IPS DF 19.7 (cell line): ENCODE results near the gene POTEG.
"Not testable (repeated sequence)": the region's sequence is repeated elsewhere in the genome, so short reads cannot be mapped to it uniquely, and the experiment has no call there.

ENCODE experiments used
- DNase-seq: peaks from one replicate; pipeline ENCODE4 v3.0.0-alpha.2; 2013; ENCODE audit warnings: low read depth, low spot score

POTEG gene

DNA sequence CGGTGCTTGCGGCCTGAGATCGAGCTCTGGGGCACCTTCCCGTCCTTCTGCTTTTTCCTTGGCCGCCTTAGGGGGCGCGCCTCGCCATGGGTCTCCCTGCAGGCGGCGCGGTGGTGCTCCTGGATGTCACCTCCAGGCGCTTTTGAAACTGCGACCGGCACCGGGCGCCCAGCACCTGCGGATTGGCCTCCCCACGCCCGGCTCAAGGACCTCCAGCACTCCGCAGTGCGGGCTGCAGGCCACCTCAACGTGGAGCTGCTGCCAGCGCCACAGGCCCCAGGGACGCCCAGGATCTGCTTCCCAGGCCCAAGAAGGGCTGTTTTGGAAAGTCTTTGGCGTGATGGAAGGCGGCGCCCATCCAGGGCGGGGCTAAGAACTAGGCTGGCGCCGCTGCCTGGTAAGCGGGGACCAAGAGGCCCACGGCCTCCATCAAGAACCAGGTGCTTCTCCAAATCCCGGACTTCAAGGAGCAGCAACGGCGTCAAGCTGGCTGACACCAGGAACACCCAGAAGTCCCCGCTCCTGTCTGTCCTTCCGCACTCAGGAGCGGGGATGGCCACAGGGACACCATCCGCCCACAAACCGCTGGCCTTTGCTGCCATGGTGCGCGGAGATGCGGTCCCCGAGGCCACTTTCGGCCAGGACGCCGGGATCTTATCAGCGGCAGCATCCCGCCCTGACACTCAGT, 61.2 kb downstream of the POTEG start:
- not testable (repeated sequence) for DNase-seq

DNA sequence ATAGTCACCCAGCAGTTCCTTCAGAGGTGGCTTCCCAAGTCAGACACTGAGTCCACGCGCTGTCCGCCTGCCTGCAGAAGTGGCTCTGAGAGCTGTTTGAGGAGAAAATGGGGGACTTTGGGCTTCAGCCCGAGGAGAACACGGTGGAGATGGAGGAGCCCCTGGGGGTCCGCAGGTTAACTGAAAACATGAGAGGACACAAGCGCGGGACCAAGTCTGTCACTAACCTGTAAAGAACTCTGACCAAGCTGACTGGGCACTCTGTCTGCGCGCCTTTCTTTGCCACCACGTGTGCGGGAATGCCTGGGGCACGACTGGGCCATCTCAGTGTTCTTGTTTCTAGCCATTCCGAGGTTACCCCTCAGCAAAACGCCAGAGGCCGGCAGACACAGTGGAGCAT, 62.4 kb downstream of the POTEG start:
- DNase-seq = not testable (repeated sequence)

DNA sequence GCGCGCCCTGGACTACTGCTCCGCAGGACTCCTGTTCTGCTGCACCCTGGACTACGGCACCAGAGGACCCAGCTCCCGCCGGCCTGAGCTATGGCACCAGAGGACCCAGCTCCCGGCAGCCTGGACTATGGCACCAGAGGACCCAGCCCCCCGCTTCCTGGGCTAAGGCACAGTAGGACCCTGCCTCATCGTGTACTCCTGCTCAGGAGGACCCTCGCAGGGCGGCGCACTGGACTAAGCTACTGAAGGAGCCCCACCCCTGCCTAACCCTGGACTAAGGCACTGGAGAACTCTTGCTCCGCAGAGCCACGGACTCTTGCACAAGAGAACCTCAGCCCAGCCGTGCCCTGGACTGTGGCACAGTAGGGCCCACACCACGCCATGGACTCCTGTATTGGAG, 71.3 kb downstream of the POTEG start:
- not testable (repeated sequence) for DNase-seq

DNA sequence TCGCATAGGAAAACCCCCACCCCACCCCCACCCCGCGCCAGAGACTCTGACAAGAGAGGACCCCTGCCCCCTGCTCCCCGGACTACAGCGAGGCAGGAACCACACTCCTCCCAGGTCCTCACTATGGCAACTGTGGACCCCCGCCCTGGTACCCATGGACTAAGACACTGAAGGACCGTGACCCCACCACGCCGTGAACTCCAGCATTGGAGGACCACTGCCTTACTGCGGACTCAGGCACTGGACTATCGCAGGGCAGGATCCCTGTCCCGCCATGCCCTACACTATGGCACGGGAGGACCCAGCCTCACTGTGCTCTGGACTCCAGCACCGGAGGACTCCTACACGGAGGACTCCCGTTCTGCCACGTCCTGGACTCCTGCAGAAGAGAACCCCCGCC, 71.8 kb downstream of the POTEG start:
- not testable (repeated sequence) for DNase-seq

DNA sequence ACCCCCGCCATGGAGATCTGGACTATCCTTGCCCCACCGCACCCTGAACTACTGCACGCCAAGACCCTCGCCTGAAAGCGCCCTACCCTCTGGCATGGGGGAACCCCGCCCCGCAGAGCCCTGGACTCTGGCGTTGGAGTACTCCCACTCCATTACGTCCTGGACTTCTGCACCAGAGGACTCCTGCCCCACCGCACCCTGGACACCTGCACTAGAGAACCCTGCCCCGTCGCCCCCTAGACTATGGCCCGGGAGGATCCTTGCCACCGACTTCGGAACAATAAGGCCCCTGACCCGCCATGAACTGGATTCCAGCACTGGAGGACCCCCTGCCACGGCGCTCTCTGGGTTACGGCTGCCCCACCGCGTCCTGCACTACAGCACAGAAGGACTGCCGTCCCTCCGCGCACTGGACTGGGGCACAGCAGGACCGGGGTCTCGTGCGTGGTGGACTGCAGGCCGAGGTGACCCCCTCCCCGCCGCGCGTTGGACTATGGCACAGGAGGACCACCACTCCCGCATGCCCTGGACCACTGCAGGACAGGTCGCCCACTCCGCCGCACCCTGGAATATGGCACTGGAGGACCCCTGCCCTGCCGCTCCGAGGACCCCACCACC, 72.4 kb downstream of the POTEG start:
- not testable (repeated sequence) for DNase-seq

DNA sequence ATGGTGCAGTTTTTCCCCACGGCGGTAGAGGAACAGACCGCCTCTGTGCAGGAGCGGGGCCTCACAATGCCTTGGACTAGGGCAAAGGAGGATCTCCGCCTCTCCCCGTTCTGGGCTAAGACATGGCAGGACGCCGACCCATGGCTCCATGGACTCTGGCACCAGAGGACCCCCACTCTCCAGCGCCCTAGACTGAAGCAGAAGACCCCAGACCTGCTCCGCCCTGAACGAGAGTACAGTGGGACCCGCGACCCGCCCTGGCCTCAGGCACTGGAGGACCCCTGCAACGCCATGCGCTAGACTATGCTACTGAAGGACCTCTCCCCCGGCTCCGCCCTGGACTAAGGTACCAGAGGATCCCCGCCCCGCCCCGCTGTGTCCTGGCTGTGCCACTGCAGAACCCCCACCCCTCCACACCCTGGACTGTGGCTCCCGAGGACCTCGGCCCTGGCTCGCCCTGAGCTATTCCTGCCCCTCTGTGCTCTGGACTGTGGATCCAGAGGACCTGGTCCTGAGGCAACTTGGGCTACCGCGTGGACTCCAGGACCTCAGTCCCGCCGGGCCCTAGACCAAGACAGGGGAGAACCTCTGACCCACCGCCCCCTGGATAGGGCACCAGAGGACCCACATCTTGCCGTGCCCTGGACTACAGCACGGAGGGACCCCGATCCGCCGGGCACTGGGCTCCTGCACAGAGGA, 73.1 kb downstream of the POTEG start:
- DNase-seq = not testable (repeated sequence)
